GM21526 (cell line): ENCODE results near the gene CCDC86.

Experiments
- ATAC-seq: cut with Tn5 transposase; IDR thresholded peaks from one replicate; pipeline ENCODE4 v1.9.1; 2021; ENCODE audit warnings: moderate library complexity; ENCODE audit not compliant: unreplicated experiment, low FRiP score

CCDC86 gene

DNA sequence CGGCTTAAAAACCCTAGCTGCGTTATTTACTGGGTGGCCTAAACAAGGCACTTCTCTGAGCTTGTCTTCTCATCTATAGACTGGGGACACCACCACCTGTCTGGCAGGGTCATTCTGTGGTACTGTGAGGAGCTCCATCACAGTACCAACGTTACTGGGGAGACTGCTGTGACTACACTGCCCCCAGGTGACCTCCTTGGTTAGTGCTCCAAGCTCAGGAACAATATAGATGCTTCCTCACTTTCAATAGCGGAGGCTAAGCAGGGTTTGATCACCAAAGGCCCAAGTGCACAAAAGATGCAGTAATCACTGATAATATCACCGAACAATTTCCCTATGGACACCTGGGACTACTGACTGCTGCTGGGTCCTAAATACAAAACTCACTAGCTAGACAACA, 45.6 kb downstream of the CCDC86 start:
- ATAC-seq = no peak

DNA sequence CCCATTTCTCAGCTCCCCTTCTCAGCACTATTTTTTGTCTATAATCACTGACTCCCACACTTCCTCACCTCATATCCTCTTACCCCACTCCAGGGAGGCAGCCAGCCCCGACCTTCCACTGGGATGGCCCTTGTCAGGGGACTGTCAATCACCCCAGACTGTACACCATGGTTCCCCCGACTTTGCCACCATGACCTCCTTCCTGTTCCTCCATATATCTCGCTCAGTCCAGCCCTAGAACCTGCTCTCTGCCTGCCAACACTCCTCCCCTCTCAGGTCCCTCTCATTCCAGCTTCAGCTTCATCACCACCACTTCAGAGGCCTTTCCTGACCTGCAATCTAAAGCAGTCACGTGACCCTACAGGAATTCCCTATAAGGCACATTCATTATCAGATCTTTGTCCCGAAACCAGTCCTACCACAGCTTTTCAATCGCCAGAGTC, 48.0 kb downstream of the CCDC86 start:
- no peak for ATAC-seq

DNA sequence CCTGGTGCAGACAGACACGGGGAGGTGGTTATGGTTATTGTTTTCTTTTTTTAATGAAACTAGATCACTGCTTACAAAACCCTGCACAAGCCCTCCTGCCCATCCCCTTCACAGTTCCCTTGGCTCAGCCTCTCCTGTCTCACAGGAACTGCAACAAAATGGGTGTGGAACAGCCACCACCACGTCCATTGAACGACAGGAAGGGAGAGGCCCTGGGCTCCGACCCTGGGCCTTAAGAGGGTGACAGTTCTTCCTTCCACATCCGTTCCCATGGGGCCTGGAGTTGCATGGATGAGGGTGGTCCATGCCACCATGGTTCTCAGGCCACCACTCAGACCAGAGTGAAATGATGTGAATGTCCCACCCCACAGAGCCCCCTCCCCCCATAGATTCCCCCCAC, 48.8 kb downstream of the CCDC86 start:
- no peak for ATAC-seq

- ATAC-seq = no peak
These were observed 49.3 kb downstream of the CCDC86 start for GRCh38 chr11:60891103-60891741.

DNA sequence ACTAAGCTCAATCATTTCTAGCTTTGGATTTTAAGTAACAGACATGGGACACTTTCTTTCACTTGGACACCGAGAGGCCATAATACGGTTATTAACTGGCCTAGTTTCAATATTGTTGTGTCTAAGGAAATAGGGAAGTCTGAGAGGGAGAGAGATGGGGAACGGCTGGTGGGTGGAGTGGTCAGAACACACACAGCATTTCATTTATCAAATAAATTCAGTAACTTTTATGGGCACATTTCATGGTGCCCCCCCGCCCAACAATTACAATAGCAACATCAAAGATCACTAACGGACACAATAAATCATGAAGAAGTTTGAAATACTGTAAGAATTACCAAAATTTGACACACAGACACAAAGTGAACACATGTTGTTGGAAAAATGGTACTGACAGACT, 53.8 kb downstream of the CCDC86 start:
- no peak for ATAC-seq

DNA sequence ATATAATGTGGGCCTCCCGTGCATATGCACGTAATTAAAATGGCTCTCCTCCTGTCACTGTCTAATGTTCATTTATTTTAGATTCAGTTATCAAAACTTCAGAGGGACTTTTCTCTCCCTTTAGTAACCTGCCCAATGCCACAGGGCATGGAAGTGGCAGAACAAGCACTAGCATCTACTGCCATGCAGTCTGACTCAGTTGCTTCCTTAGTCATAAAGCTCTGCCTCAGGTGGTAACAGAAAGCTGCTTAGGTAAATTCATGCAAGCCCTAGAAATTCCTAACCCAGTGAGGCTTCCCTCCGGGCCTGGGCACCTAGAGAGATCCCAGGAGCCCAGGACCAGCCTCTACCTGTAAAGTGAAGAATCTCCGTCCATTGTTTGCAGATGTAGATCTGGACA, 55.6 kb downstream of the CCDC86 start:
- no peak for ATAC-seq

DNA sequence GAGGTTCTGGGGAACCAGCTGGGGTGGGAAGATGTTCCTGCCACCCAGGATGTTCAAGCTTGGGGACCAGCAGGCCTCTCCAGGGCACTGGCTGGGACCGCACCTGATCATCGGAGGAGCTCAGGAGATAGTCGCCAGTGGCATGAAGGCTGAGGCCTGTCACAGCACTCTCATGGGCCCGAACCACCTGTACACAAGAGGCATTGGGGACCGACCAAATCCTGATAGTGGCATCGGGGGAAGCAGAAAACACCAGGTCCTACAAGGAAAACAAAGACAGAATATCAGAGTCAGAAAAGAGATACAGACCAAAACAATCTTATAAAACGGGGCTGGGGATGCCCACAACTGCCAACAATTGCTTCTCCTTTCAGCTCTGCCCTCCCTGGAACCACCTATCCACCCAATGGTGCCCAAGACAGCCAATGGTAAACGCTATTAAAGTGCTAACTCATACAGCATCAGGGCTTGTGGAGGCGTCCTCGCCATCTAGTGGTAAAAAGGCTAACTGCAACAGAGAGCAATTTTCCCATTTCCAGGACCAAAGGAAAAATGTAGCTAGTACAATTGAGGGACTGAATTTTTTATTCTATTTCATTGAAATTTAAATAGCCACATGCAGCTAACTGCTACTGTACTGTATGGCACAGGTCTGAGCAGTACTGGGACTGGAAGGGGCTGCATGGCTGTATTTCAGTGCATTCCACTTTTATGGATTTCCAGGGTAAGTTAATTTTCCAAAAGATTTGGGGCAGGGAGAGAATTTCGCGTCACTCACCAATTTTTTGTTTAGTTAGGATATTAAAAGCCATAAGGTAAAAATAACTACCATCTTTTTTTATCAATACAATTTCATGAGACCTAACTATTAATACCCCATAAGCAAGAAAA, 57.4 kb downstream of the CCDC86 start:
- ATAC-seq = no peak

DNA sequence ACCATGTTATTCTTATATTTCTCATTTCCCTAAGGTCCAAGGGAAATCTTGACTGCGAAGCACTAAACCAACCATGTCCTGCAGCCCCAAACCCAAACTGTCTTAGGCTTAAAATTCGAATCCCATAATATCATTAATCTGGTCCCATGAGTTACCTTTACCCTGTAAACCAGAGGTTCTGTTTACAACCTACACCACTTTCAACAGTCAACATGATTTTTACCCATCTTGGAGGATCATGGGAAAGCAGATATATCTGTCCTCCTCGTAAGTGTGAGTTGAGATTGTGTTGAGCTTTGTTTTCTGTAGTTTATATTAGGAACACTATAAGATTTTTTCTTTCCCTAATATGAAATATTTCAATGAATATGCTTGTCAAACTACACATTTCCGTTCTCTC, 58.1 kb downstream of the CCDC86 start:
- no peak for ATAC-seq
